ENCODE data around the gene DOCK4. TPM values are rescaled to one million over a fixed set of nuclear protein-coding genes. Genes with fewer than 3 reads are reported as not detected.

Gene DOCK4
- total RNA-seq, 1 experiment from 2014 or later: 12.7 TPM

GRCh38 chr7:111839261-111839660 lies 366.9 kb downstream of the DOCK4 start:
- in situ Hi-C loops (cut with HindIII; ENCODE audit: low pct_unique_long_range_greater_than_20kb, low sequenced_read_pairs): no loop called here
- no peak for DNase-seq (ENCODE audit: low read depth, low spot score)

DNA sequence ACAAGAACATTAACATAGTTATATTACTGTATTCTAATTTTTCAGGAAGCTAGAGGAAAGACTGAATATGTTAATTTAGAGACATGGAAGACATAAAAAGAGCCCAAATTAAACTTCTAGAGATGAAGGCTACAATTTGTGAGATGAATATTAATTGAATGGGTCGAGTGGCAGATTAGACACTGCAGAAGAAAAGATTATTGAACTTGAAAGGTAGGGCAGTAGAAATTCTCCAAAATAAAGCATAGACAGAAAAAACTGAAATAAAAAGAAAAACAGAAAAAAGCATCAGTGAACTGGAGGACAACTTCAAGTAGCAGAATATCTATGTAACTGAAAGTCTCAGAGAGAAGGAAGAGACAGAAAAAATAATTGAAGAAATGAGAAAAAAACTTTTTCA lies 369.6 kb downstream of the DOCK4 start:
- in situ Hi-C loops (cut with HindIII; ENCODE audit: low pct_unique_long_range_greater_than_20kb, low sequenced_read_pairs): no loop called here
- no peak for DNase-seq (ENCODE audit: low read depth, low spot score)

- in situ Hi-C loops (cut with HindIII; ENCODE audit: low pct_unique_long_range_greater_than_20kb, low sequenced_read_pairs): no loop called here
- peak; percentile 25 for DNase-seq (ENCODE audit: low read depth, low spot score)
These were observed 371.1 kb downstream of the DOCK4 start for GRCh38 chr7:111835066-111835465.

GRCh38 chr7:111834367-111834766 lies 371.8 kb downstream of the DOCK4 start:
- in situ Hi-C loops (cut with HindIII; ENCODE audit: low pct_unique_long_range_greater_than_20kb, low sequenced_read_pairs): no loop called here
- no peak for DNase-seq (ENCODE audit: low read depth, low spot score)

- in situ Hi-C loops (cut with HindIII; ENCODE audit: low pct_unique_long_range_greater_than_20kb, low sequenced_read_pairs): no loop called here
- no peak for DNase-seq (ENCODE audit: low read depth, low spot score)
These were observed 372.7 kb downstream of the DOCK4 start for GRCh38 chr7:111833466-111833865.

GRCh38 chr7:111832174-111832573 lies 374.0 kb downstream of the DOCK4 start:
- no peak for DNase-seq (ENCODE audit: low read depth, low spot score)
- in situ Hi-C loops (cut with HindIII; ENCODE audit: low pct_unique_long_range_greater_than_20kb, low sequenced_read_pairs): no loop called here

- DNase-seq (ENCODE audit: low read depth, low spot score): no peak
- in situ Hi-C loops (cut with HindIII; ENCODE audit: low pct_unique_long_range_greater_than_20kb, low sequenced_read_pairs): no loop called here
These were observed 377.0 kb downstream of the DOCK4 start for GRCh38 chr7:111829221-111829620.

DNA sequence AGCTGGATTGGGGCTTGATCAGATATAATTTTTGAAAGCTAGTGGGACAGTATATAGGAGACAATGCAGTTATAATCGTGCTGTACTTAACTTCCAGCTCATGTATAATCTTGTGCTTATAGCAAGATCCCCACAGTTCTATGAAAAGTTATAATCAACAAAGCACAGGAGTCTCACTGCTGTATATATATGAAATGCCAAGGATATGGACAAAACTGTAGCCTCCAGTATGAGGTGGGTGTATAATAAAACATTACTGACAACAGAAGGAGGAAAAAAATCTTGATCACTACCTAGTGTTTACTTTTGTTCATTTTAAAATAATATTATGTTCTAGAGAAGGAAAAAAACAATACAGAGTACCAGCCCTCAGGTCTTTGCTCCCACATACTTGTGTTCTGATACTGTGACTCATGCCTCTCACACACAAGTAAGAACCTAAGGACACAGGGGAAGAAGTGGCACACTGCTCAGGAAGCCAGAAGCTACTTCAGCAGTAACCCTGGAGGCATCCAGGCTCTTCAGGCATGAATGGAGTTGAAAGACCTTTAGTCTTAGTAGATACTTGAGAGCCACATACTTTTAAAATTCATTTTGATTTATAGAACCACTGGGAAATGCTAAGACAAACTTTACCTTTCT lies 378.2 kb downstream of the DOCK4 start:
- in situ Hi-C loops (cut with HindIII; ENCODE audit: low pct_unique_long_range_greater_than_20kb, low sequenced_read_pairs): no loop called here
- peak; percentile 12 for DNase-seq (ENCODE audit: low read depth, low spot score)

DNA sequence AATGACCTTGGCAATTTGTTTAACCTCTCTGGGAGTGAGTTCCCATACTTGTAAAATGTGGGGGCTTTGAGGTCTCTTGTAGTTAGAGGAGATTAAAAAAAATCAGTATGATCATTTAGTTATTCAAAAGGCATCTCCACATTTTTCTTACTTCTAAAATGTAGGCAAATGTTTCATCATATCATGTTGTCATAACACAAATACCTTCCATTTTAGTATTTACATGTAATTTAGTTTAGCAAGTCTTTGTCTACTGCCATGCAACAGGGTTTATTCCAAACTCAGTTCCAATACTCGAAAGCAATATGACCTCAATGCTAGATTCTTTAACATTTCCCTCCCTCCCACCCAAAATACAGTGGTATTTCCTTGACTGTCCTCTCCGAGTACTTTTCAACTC lies 381.2 kb downstream of the DOCK4 start:
- in situ Hi-C loops (cut with HindIII; ENCODE audit: low pct_unique_long_range_greater_than_20kb, low sequenced_read_pairs): no loop called here
- no peak for DNase-seq (ENCODE audit: low read depth, low spot score)

DNA sequence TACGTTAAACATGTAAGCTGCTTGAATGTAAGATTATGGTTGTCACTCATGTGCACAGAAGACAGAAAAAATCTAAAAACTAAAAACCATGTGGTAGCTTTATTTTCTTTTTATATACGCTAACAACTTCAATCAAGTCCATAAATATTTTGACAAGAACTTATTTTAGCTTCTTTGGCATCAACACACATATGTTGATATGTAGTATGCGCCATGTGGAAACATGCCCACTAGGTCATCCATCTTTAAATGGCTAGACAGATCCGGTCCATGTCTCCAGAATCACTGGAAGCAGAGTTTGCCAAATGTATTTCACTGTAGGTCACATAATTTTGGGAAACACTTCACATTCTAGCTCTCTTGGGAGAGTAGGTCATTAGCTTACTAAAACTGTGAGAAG lies 382.4 kb downstream of the DOCK4 start:
- in situ Hi-C loops (cut with HindIII; ENCODE audit: low pct_unique_long_range_greater_than_20kb, low sequenced_read_pairs): no loop called here

DNA sequence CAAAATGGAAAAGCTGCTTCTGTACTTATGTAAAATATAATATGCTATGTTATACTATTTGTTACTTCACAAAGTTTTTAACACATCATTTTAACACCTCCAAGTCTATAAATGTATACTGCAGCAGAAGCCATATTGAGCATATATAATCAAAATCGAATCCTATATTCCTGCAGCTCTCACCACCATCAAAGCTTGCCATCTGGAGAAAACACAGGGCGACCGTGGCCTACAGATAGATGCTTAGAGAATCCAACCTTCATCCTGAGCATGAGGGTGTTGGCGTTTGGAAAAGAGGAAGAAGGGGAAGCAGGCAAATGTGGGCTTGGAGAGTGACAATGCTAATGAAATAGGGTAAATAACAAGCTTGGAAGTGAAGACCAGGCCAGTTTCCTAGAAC lies 385.2 kb downstream of the DOCK4 start:
- in situ Hi-C loops (cut with HindIII; ENCODE audit: low pct_unique_long_range_greater_than_20kb, low sequenced_read_pairs): no loop called here
- DNase-seq (ENCODE audit: low read depth, low spot score): no peak

More for the DNA sequence above, 382.4 kb downstream of the DOCK4 start:
- DNase-seq (ENCODE audit: low read depth, low spot score): no peak

DNA sequence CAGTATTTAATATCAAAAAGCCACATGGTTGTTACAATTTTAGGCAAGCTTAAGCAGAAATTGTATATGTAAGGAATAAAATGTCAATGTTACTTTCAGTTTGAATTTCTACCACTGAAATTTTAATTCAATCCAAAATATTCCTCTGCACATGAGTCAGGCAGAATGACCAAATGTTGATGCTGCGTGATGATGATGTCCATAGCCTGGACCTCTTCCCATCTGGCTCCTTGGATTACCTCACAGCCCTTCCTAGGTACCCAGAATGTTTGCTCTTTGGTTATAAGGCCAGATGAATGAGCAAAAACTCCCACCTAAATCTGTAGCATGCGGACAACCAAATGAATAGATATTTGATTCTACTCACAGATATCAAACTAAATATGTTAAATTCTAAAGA lies 385.6 kb downstream of the DOCK4 start:
- DNase-seq (ENCODE audit: low read depth, low spot score): no peak
- in situ Hi-C loops (cut with HindIII; ENCODE audit: low pct_unique_long_range_greater_than_20kb, low sequenced_read_pairs): no loop called here

- in situ Hi-C loops (cut with HindIII; ENCODE audit: low pct_unique_long_range_greater_than_20kb, low sequenced_read_pairs): no loop called here
- no peak for DNase-seq (ENCODE audit: low read depth, low spot score)
These were observed 386.1 kb downstream of the DOCK4 start for GRCh38 chr7:111820121-111820520.

DNA sequence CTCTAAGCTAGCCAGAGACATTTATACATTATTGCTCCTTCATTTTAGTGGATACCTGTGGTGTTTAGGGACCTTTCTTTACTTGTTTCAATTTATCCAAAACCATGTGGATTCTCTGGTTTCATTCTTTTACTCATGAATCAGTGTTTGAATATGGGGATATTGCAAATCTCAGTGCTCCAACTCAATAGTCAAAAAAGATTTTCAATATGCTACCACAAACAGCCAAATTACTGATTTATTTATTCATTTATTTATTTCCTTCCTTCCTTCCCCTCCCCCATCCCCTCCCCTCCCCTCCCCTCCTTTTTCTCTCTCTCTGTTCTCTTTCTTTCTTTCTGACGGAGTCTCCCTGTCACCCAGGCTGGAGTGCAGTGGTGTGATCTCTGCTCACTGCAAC lies 390.8 kb downstream of the DOCK4 start:
- in situ Hi-C loops (cut with HindIII; ENCODE audit: low pct_unique_long_range_greater_than_20kb, low sequenced_read_pairs): no loop called here
- no peak for DNase-seq (ENCODE audit: low read depth, low spot score)

DNA sequence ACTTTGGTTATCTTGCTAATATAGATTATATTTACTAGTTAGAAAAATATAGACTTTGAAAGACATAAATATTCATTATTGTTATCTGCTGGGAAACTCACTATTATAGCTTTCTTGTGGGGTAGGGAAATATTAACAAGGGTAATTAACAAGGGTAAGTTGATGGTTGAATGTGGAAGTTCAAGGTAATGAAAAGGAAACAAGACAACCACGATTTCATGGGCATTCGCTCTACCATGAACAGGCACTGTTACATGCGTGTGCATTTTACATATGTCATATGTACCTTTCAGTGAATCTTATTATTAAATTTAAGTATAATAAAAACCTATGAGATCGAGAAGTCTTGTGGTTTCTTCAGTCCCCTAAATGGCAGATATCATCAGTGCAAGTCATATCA lies 392.9 kb downstream of the DOCK4 start:
- in situ Hi-C loops (cut with HindIII; ENCODE audit: low pct_unique_long_range_greater_than_20kb, low sequenced_read_pairs): no loop called here
- no peak for DNase-seq (ENCODE audit: low read depth, low spot score)

DNA sequence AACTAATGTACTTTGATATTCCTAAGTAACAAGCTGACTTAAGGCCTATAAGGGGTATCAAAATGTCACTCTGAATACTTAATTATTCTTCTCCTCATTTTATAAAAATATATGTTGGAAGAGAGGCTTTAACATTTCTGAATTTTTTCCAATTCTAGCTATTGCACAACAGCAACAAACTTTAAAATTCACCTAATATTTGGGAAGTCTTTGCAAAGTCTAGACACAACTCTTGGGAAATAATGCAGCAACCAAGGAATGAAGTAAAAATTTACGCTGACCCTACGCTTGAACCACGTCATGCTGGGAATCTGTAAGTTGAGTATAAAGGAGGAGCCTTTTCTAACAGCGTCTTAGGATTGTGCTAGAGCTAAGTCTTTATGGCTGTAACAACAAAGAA lies 400.0 kb downstream of the DOCK4 start:
- no peak for DNase-seq (ENCODE audit: low read depth, low spot score)
- in situ Hi-C loops (cut with HindIII; ENCODE audit: low pct_unique_long_range_greater_than_20kb, low sequenced_read_pairs): no loop called here

- in situ Hi-C loops (cut with HindIII; ENCODE audit: low pct_unique_long_range_greater_than_20kb, low sequenced_read_pairs): no loop called here
- no peak for DNase-seq (ENCODE audit: low read depth, low spot score)
These were observed 403.0 kb downstream of the DOCK4 start for GRCh38 chr7:111803015-111803758.

GRCh38 chr7:111802194-111802772 lies 403.9 kb downstream of the DOCK4 start:
- in situ Hi-C loops (cut with HindIII; ENCODE audit: low pct_unique_long_range_greater_than_20kb, low sequenced_read_pairs): no loop called here
- DNase-seq (ENCODE audit: low read depth, low spot score): no peak

DNA sequence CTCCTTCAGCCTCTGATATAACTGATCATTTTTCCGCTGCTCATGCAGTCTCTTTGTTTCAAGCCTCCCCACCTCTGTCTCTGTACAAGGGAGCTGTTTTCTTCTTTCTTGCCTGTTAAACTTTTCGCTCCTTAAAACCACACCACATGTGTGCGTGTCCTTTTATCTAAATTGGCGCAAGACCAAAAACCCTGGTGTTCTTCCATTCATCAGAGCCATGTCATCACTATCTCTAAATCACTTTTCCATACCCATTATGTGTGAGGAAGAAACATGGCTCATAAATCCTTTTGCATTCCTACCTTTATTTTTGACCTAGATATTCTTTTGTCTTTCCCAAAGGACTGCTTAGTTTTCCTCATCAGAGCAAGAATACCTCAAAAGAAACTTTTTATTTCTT lies 404.9 kb downstream of the DOCK4 start:
- no peak for DNase-seq (ENCODE audit: low read depth, low spot score)
- in situ Hi-C loops (cut with HindIII; ENCODE audit: low pct_unique_long_range_greater_than_20kb, low sequenced_read_pairs): no loop called here
